Stimulated activated naive B cell treated with anti-CD40 and anti-IgM and Interleukin-4, amounts not matched to agents 10 μg/mL and 1 μg/mL and 100 μg/mL, for 72 hours (primary cell): Measurements from ENCODE around the gene C19orf12.
"Not testable (repeated sequence)": the region's sequence is repeated elsewhere in the genome, so short reads cannot be mapped to it uniquely, and the experiment has no call there.

Experiments
- ATAC-seq, 2 donors: fragments of 150-1000 bp; cut with Tn5 transposase; replicated peaks; 2 replicates each; pipeline ENCODE4 v1.10.0; 2021; ENCODE audit warnings: moderate library complexity in 1 of 2
- DNase-seq: peaks from one replicate; pipeline ENCODE4 v3.0.0; 2021
- H3K27ac Mint-ChIP-seq: one replicate; pipeline ENCODE4 v1.8.0; 2022; ENCODE audit warnings: mild to moderate bottlenecking, mixed read lengths
- H3K27me3 Mint-ChIP-seq, 2 donors: one replicate each; pipeline ENCODE4 v1.8.0; 2022; ENCODE audit warnings: mixed read lengths in 2 of 2
- H3K36me3 Mint-ChIP-seq, 2 donors: one replicate each; pipeline ENCODE4 v1.8.0; 2022; ENCODE audit warnings: mixed read lengths in 2 of 2, mild to moderate bottlenecking in 1 of 2
- H3K4me1 Mint-ChIP-seq, 2 donors: one replicate each; pipeline ENCODE4 v1.8.0; 2022; ENCODE audit warnings: mixed read lengths in 2 of 2, mild to moderate bottlenecking in 1 of 2
- H3K4me3 Mint-ChIP-seq, 2 donors: one replicate each; pipeline ENCODE4 v1.8.0; 2022; ENCODE audit warnings: mild to moderate bottlenecking in 2 of 2, mixed read lengths in 2 of 2, moderate library complexity in 1 of 2
- H3K9me3 Mint-ChIP-seq, 2 donors: one replicate each; pipeline ENCODE4 v1.8.0; 2022; ENCODE audit warnings: mixed read lengths in 2 of 2, mild to moderate bottlenecking in 1 of 2

The C19orf12 gene

DNA sequence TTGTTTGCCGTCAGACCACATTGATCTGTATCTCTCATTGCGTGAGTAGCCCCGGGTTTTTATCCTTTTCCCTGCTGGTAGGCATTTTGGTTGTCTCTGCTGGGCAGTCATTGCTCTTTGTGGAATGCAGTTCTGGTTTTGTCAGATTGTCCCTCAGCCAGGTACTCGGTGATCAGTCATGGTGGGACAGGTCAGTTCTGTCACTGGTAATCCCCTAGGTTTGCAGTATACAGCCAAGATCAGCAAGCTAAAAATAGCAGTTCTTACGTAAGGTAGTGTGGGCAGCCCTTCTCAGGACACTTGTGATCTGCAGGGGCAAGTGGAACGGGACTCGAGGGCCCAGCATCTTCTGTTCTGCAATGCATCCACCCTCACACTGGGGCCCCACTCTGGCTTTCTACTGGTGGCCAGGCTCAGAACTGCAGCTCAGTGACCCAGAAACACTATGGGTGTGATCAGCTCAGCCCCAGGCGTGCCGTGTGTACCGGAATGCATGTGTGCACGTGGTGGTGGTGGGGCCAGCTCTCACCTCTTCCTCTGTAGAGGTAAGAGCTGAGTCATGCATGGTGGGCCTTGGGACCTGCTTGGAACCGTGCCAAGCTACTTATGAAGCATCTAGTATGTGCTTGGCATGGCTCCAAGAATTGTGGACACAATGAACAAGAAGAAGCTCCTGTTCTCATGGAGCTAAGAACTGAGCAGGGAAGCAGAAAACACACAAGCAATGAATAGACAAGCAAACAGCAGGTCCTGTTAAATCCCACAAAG, 43.5 kb downstream of the C19orf12 start:
- Mint-ChIP-seq H3K27me3 (no peaks in the 10 kb centered on the region), H3K4me1 (peaks cover 37 to 60% of the 10 kb centered on the region in 2 donors), H3K9me3 (no peaks in the 10 kb centered on the region), H3K4me3 (peak overlapping the region; percentile 6 to 66), H3K36me3 (peaks cover 5 to 22% of the 10 kb centered on the region in 2 donors), H3K27ac (peak overlapping the region; percentile 89)
- peak; percentile 82 to 88 for ATAC-seq
- DNase-seq: peak; percentile 72

- Mint-ChIP-seq H3K27ac (peak overlapping the region; percentile 89), H3K36me3 (peaks cover 4 to 20% of the 10 kb centered on the region in 2 donors), H3K4me1 (peaks cover 41 to 63% of the 10 kb centered on the region in 2 donors)
- ATAC-seq, H3K27me3 Mint-ChIP-seq, H3K4me3 Mint-ChIP-seq, DNase-seq, H3K9me3 Mint-ChIP-seq: not testable (repeated sequence)
These were observed 44.1 kb downstream of the C19orf12 start for GRCh38 chr19:29671026-29671392.

DNA sequence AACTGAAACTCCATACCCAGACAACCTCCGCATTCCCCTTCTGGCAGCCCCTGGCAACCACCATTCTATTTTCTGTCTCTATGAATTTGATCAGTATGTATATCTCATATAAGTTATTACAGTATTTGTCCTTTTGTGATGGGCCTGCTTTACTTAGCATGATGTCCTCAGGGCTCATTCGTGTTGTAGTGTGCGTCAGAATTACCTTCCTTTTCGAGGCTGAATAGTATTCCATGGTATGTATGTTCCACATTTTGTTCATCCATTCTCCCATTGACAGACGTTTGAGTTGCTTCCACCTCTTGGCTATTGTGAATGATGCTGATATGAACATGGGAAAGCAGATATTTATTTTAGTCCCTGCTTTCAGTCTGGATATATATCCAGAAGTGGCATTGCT, 44.8 kb downstream of the C19orf12 start:
- no peak overlapping the region for H3K4me3 Mint-ChIP-seq
- ATAC-seq (no peak), DNase-seq (no peak)
- H3K36me3 Mint-ChIP-seq: peaks cover 4 to 20% of the 10 kb centered on the region in 2 donors
- H3K4me1 Mint-ChIP-seq: peaks cover 41 to 69% of the 10 kb centered on the region in 2 donors
- no peaks in the 10 kb centered on the region for H3K27me3 Mint-ChIP-seq
- H3K27ac Mint-ChIP-seq: no peak overlapping the region
- no peaks in the 10 kb centered on the region for H3K9me3 Mint-ChIP-seq

DNA sequence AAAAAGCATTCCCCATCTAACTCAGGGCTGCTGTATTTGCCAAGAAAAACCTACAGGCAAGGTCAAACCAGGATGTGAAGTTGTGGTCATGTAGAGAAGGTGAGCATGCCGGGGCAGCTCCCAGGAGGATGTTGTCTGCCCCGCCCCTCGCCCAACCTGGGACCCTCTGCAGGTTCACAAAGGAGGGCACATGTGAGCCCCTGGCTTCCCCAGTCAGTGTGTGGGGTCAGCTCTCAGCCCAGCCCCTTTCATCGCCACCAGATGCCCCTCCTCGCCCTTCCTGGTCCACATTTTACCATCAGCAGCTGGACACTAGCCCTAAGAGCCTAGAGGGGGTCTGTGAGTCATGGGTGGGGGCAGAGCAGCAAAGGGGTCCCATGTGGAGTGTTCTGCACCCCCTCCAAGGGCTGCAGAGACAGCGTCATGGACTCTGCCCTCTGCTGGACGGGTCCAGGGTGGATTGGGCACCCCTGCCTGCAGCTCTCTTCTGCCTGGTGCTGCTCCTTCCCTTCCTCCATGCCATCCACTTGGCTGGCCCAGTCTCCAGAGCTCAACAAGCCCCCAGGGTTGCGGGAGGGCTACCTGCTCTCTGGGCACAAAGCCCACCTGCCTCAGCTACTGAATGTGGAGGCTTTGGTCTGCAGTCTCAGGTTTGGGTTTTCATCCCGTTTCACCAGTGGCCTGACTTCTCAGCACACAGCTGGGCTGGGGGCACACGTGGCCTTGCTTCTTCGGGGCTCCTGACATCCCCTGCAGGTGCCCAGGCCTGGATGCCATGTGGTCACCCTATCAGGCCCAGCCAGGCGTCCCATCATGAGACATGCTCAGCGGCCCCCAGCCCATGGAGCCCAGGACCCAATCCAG, 46.1 kb downstream of the C19orf12 start:
- no peaks in the 10 kb centered on the region for H3K27me3 Mint-ChIP-seq
- H3K27ac Mint-ChIP-seq: no peak overlapping the region
- no peaks in the 10 kb centered on the region for H3K9me3 Mint-ChIP-seq
- peaks cover 45 to 78% of the 10 kb centered on the region in 2 donors for H3K4me1 Mint-ChIP-seq
- no peak for DNase-seq
- ATAC-seq: no peak
- H3K4me3 Mint-ChIP-seq: no peak overlapping the region
- peaks cover 4 to 20% of the 10 kb centered on the region in 2 donors for H3K36me3 Mint-ChIP-seq

GRCh38 chr19:29667901-29668341, 47.1 kb downstream of the C19orf12 start:
- no peak for ATAC-seq
- Mint-ChIP-seq H3K9me3 (no peaks in the 10 kb centered on the region), H3K27ac (no peak overlapping the region), H3K4me3 (no peak overlapping the region), H3K36me3 (peaks cover 4 to 14% of the 10 kb centered on the region in 2 donors), H3K4me1 (peaks cover 36 to 68% of the 10 kb centered on the region in 2 donors), H3K27me3 (no peaks in the 10 kb centered on the region)
- DNase-seq: no peak

DNA sequence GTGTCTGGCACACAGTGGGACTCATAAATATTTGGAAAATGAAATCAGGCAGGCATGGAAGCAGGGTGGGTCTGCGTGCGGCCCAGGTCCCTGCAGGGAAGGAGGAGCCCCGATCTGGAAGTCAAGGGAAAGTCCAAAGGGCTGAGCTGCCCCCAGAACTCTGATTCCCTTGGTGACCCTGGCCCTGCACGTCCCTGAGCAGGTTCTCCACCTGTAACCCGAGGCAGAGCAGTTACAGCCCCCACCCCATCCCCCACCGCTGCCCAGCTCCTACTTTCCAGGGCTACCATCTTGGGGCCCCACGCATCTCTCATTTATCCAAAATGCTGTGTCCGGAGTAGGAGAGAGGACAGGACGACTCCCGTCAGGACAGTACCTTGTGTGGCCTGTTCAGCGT, 47.7 kb downstream of the C19orf12 start:
- Mint-ChIP-seq H3K4me3 (peak overlapping the region in 1 of 2 donors; percentile 73), H3K27me3 (no peaks in the 10 kb centered on the region), H3K4me1 (peaks cover 32 to 63% of the 10 kb centered on the region in 2 donors), H3K9me3 (no peaks in the 10 kb centered on the region), H3K27ac (no peak overlapping the region), H3K36me3 (peaks cover 4 to 13% of the 10 kb centered on the region in 2 donors)
- ATAC-seq (no peak), DNase-seq (no peak)

DNA sequence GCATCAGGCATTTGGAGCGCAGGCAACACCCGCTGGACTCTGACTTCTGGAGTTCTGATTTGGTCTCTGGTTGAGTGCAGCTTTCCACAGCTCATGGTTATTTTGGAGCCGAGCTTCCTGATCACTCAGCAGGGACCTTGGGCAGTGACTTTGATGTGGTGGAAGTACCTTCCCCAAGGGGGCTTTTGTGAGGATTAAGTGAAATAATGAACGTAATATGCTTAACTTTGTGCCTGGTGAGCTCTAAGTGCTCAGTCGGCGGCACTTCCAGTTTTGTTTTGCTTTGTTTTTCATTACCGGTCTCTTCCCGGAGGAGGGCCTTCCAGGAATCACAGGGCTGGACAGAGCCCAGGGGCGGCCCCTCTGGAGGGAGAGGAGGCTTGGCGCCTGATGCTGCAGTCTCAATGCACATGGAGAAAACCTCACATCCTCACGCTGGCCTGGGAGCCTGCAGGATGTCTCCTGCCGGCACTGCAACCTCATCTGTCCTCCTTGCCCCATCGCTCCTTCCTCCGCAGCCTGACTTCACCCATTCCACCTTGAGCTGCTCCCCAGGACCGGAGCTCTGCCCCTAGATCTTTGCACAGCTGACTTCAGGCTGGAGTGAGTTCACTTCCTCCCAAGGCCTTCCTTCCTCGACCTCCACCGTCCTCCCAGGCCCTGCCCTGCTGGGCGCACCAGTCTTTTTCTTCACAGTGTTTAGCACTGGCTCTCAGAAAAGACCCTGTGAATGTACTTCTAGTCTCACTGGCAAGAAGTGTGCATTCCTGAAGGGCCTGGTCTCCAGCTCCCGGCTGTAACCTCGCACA, 48.3 kb downstream of the C19orf12 start:
- ATAC-seq (no peak), DNase-seq (no peak)
- Mint-ChIP-seq H3K36me3 (peaks cover 4 to 9% of the 10 kb centered on the region in 2 donors), H3K9me3 (no peaks in the 10 kb centered on the region), H3K4me3 (peak overlapping the region; percentile 73 to 87), H3K27me3 (no peaks in the 10 kb centered on the region), H3K4me1 (peaks cover 26 to 57% of the 10 kb centered on the region in 2 donors), H3K27ac (no peak overlapping the region)

DNA sequence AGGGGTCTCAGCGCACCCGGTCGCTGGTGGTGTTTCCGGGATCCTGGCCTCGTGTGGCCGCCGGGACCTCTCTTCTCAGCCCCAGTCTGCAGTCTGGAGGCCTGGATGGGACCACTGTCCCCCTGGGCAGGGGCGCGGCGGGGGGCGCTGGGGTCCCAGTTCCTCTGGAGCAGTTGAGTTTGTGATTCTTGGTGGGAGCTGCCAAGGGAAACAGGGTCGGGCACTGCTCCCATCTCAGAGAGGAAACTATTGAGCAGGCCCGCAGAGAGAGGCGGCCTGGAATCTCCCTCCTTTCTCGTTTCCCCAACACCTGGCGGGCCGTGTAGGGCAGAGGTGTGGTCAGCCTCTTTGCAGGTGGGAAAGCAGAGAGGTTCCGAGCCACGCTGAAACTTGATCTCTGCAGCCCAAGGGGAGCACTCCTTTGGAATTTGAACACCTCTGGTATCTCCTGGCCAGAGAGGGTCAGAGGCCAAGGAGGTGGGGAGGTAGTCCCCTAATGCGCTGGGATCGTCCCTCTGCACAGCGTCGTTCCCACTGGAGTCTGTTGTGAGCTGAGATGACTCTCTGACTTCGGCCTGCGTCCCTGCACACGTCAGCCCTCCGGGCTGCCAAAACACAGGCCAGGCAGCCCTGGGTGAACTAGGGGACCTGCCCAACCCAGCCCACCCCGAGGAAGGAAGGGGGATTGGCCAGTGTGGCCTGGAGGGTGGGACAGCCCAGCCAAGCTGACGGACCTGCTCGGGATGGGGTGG, 49.1 kb downstream of the C19orf12 start:
- H3K4me3 Mint-ChIP-seq: peak overlapping the region; percentile 73 to 87
- DNase-seq (peak; percentile 28), ATAC-seq (peak; percentile 43 to 62)
- no peaks in the 10 kb centered on the region for H3K9me3 Mint-ChIP-seq
- H3K4me1 Mint-ChIP-seq: peaks cover 18 to 49% of the 10 kb centered on the region in 2 donors
- peak overlapping the region; percentile 37 for H3K27ac Mint-ChIP-seq
- no peaks in the 10 kb centered on the region for H3K27me3 Mint-ChIP-seq
- peaks cover 1 to 3% of the 10 kb centered on the region in 2 donors for H3K36me3 Mint-ChIP-seq

DNA sequence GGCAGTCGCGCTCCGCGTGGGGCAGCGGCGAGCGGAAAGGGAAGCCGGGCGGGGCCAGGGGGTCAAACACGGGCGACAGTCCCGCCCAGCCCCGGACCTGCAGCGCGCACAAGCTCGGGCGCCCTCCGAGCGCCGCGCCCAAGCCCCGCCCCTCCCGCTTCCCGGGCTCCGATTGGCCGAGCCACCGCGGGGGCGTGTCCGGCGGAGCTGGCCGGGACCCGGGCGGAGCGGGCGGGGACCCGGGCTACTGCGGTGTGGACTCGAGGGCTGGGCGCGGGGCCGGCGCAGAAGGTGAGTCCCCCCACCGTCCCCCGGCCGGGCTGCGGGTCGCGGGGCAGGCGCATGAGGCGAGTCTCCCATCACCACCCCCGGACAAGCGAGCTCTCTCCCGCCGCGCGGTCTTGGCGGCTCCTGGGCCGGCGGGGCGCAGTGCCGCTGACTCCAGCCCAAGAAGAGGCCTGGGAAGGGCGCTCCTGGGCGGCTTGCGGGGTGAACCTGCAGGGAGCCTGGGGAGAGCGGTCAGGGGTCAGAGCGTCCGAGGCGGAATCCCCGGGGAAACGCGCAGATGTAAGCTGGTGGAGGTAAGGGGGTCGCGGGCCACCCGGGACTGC, 49.7 kb downstream of the C19orf12 start, which contains the start of gene PLEKHF1:
Gene PLEKHF1, plus strand, starts transcription at position 247 of the 611 bp plus-strand sequence. CDS start 8,379 bp downstream, outside the sequence.
- DNase-seq (peak; percentile 81), ATAC-seq (peak; percentile 93 to 95)
- peaks cover 0 to 2% of the 10 kb centered on the region in 2 donors for H3K36me3 Mint-ChIP-seq
- H3K27me3 Mint-ChIP-seq: no peaks in the 10 kb centered on the region
- peak within 1 kb of the TSS; percentile 73 to 87 for H3K4me3 Mint-ChIP-seq
- H3K4me1 Mint-ChIP-seq: peaks cover 17 to 45% of the 10 kb centered on the region in 2 donors
- peak within 1 kb of the TSS; percentile 42 for H3K27ac Mint-ChIP-seq
- no peaks in the 10 kb centered on the region for H3K9me3 Mint-ChIP-seq

GRCh38 chr19:29664753-29665214, 50.3 kb downstream of the C19orf12 start:
- H3K36me3 Mint-ChIP-seq: peaks cover 0 to 2% of the 10 kb centered on the region in 2 donors
- ATAC-seq: peak; percentile 41 to 43
- peaks cover 0 to 4% of the 10 kb centered on the region in 2 donors for H3K27me3 Mint-ChIP-seq
- peak overlapping the region; percentile 73 to 87 for H3K4me3 Mint-ChIP-seq
- DNase-seq: no peak
- H3K4me1 Mint-ChIP-seq: peaks cover 17 to 45% of the 10 kb centered on the region in 2 donors
- H3K27ac Mint-ChIP-seq: peak overlapping the region; percentile 20
- H3K9me3 Mint-ChIP-seq: no peaks in the 10 kb centered on the region

- DNase-seq: no peak
- ATAC-seq: no peak
- H3K36me3 Mint-ChIP-seq: no peaks in the 10 kb centered on the region
- H3K27me3 Mint-ChIP-seq: peaks cover 0 to 4% of the 10 kb centered on the region in 2 donors
- H3K4me3 Mint-ChIP-seq: peak overlapping the region; percentile 72 to 87
- H3K27ac Mint-ChIP-seq: peak overlapping the region; percentile 42
- peaks cover 15 to 45% of the 10 kb centered on the region in 2 donors for H3K4me1 Mint-ChIP-seq
- H3K9me3 Mint-ChIP-seq: no peaks in the 10 kb centered on the region
These were observed 51.0 kb downstream of the C19orf12 start for GRCh38 chr19:29663861-29664752.
